ENCODE measurements around the gene CDO1. TPM values are rescaled to one million over a fixed set of nuclear protein-coding genes. Genes with fewer than 3 reads are reported as not detected.

Gene CDO1
- total and polyA plus RNA-seq, 2 experiments from 2014 or later = 24.5 to 29.2 TPM

DNA sequence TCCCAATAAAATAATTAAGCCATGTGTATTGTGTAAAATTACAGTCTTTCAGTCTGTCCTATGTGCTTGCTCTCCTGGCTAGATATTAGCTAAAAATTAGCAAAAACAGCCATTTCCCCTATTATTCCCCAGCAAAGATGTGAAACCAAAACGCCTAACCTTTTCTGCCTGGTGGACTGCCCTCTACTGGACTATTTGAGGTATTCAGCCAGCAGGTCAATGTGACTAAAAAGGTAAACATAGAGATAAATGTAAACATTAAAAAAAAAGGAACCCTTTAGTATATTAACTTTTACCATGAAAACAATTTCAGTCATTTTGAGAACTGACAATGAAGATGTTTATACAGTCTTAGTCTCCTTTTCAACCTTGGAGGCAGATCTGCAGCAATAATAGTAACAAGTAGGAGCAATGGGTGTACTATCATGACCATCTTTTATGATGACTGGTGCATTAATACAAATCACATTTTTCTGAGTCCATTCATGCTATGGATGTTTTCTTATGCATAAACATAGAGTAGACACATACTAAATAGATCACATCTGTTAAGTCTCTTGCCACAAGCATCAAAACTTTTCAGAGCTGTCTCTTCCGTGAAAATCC, 14.8 kb upstream of the CDO1 start:
- no peak overlapping the region for H3K4me2 ChIP-seq
- peak; percentile 42; the same call in 2 of the 3 replicates for ATAC-seq

DNA sequence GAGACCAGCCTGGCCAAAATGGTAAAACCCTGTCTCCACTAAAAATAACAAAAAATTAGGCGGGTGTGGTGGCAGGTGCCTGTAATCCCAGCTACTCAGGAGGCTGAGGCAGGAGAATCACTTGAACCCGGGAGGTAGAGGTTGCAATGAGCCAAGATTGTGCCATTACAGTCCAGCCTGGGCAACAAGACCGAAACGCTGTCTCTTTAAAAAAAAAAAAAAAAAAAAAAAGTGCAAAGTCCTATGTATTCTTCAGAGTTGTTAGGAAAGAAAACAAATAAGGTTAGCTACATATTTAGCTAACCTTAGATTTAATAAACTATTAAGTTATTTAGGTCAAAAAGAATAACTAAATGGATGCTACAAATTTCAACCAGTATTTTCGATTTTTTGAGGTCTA, 13.5 kb upstream of the CDO1 start:
- H3K4me1 Mint-ChIP-seq = peaks cover 5% of the 10 kb centered on the region; the same call in 1 of the 3 replicates
- no peak overlapping the region for H3K27ac Mint-ChIP-seq
- no peak for ATAC-seq
- Histone ChIP-seq H3K27ac (ENCODE audit: low read depth) (no peak overlapping the region), H3F3A (replicated peaks; ENCODE audit: low read depth) (no peaks in the 10 kb centered on the region), H3K27me3 (ENCODE audit: insufficient read depth) (no peaks in the 10 kb centered on the region), H3K36me3 (ENCODE audit: insufficient read depth) (peaks cover 6% of the 10 kb centered on the region; the same call in 1 of the 2 replicates), H3K4me2 (no peak overlapping the region), H3K79me2 (replicated peaks; ENCODE audit: insufficient read depth) (no peaks in the 10 kb centered on the region), H2AFZ (no peak overlapping the region), H3K9me2 (ENCODE audit: insufficient read depth) (peaks cover 3% of the 10 kb centered on the region; the same call in 1 of the 2 replicates), H3K4me3 (no peak overlapping the region), H3K4me1 (ENCODE audit: insufficient read depth) (peaks cover 8% of the 10 kb centered on the region; the same call in 1 of the 2 replicates), H4K20me1 (replicated peaks; ENCODE audit: insufficient read depth) (no peaks in the 10 kb centered on the region)
- H3K9me3 Mint-ChIP-seq = peaks cover 14% of the 10 kb centered on the region
- TF ChIP-seq, protein P1, sequence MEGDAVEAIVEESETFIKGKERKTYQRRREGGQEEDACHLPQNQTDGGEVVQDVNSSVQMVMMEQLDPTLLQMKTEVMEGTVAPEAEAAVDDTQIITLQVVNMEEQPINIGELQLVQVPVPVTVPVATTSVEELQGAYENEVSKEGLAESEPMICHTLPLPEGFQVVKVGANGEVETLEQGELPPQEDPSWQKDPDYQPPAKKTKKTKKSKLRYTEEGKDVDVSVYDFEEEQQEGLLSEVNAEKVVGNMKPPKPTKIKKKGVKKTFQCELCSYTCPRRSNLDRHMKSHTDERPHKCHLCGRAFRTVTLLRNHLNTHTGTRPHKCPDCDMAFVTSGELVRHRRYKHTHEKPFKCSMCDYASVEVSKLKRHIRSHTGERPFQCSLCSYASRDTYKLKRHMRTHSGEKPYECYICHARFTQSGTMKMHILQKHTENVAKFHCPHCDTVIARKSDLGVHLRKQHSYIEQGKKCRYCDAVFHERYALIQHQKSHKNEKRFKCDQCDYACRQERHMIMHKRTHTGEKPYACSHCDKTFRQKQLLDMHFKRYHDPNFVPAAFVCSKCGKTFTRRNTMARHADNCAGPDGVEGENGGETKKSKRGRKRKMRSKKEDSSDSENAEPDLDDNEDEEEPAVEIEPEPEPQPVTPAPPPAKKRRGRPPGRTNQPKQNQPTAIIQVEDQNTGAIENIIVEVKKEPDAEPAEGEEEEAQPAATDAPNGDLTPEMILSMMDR (conservative IDR thresholded peaks at IDR 0.05; ENCODE audit: low read depth in 2 of 2) = no peak
- TF ChIP-seq ZNF331 (CRISPR knock-in tag; IDR thresholded peaks at IDR 0.05; ENCODE audit: low read depth) = no peak
- no peak overlapping the region for H3K4me3 Mint-ChIP-seq
- peaks cover 43% of the 10 kb centered on the region for H3K36me3 Mint-ChIP-seq (ENCODE audit: low read depth)
- no peak for DNase-seq (ENCODE audit: low spot score)
- no peaks in the 10 kb centered on the region for H3K27me3 Mint-ChIP-seq (ENCODE audit: insufficient read depth, low read depth, poor library complexity)

More for the DNA sequence above, 14.8 kb upstream of the CDO1 start:
- Histone ChIP-seq H3F3A (replicated peaks; ENCODE audit: low read depth) (no peaks in the 10 kb centered on the region), H3K27ac (ENCODE audit: low read depth) (no peak overlapping the region), H3K36me3 (ENCODE audit: insufficient read depth) (peaks cover 9% of the 10 kb centered on the region; the same call in 1 of the 2 replicates), H2AFZ (no peak overlapping the region), H3K27me3 (ENCODE audit: insufficient read depth) (no peaks in the 10 kb centered on the region), H3K79me2 (replicated peaks; ENCODE audit: insufficient read depth) (no peaks in the 10 kb centered on the region; the same call in 1 of the 2 replicates), H4K20me1 (replicated peaks; ENCODE audit: insufficient read depth) (no peaks in the 10 kb centered on the region), H3K4me3 (no peak overlapping the region), H3K9me2 (ENCODE audit: insufficient read depth) (no peaks in the 10 kb centered on the region), H3K4me1 (ENCODE audit: insufficient read depth) (peaks cover 8% of the 10 kb centered on the region; the same call in 1 of the 2 replicates)
- TF ChIP-seq POLR2AphosphoS5 (IDR thresholded peaks at IDR 0.05; ENCODE audit: low read depth) (no peak), ZNF331 (CRISPR knock-in tag; IDR thresholded peaks at IDR 0.05; ENCODE audit: low read depth) (no peak), EZH2phosphoT487 (IDR thresholded peaks at IDR 0.05; ENCODE audit: unreplicated experiment) (no peak)
- TF ChIP-seq, protein P1 (conservative IDR thresholded peaks at IDR 0.05; ENCODE audit: low read depth in 2 of 2) = peak; percentile 80 to 99
- no peaks in the 10 kb centered on the region for H3K27me3 Mint-ChIP-seq (ENCODE audit: insufficient read depth, low read depth, poor library complexity)
- no peak overlapping the region for H3K4me3 Mint-ChIP-seq
- peaks cover 48% of the 10 kb centered on the region for H3K36me3 Mint-ChIP-seq (ENCODE audit: low read depth)
- H3K9me3 Mint-ChIP-seq = peaks cover 4% of the 10 kb centered on the region
- no peak overlapping the region for H3K27ac Mint-ChIP-seq
- DNase-seq (ENCODE audit: low spot score) = peak; percentile 71
- H3K4me1 Mint-ChIP-seq = peaks cover 5% of the 10 kb centered on the region; the same call in 1 of the 3 replicates

Data from GM23338 (cell line).